Measurements from ENCODE around the gene HNRNPAB.

HNRNPAB gene

DNA sequence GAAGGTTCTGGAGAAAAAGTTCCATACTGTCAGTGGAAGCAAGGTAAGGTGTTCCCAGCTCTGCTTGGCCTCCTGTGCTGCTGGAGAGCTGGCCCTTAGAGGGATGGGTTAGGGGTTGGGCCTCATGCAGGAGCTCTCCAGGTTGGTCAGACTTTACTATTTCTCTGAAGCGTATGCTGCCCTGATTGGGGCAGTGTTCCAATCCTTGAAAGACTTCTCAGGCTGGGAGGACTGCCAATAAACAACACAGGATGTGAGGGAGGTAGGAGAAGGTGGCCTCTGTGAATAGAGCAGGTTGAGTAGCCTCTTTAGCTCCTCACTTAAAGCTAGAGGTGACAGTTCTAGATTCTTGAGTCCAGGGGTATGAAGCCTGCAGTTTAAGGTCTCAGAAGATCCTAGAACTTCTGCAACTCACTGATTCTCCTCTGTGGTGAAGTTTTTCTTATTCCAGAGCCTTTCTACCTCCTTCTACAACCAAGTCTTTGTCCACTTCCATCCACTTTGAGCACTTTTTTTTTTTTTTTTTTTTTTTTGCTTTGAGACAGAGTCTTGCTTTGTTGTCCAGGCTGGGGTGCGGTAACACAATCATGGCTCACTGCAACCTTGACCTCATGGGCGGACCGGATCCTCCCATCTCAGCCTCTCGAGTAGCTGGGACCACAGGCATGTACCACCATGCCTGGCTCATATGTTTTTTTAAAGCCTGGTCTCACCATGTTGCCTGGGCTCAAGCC, 3.0 kb downstream of the HNRNPAB start:
- no peak overlapping the region for H3K4me3 ChIP-seq (ENCODE audit: low read length)
- TF ChIP-seq, protein P1, sequence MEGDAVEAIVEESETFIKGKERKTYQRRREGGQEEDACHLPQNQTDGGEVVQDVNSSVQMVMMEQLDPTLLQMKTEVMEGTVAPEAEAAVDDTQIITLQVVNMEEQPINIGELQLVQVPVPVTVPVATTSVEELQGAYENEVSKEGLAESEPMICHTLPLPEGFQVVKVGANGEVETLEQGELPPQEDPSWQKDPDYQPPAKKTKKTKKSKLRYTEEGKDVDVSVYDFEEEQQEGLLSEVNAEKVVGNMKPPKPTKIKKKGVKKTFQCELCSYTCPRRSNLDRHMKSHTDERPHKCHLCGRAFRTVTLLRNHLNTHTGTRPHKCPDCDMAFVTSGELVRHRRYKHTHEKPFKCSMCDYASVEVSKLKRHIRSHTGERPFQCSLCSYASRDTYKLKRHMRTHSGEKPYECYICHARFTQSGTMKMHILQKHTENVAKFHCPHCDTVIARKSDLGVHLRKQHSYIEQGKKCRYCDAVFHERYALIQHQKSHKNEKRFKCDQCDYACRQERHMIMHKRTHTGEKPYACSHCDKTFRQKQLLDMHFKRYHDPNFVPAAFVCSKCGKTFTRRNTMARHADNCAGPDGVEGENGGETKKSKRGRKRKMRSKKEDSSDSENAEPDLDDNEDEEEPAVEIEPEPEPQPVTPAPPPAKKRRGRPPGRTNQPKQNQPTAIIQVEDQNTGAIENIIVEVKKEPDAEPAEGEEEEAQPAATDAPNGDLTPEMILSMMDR (IDR thresholded peaks at IDR 0.05; ENCODE audit: insufficient read depth, low read depth, low read length, missing control alignments), result no peak
- DNase-seq (ENCODE audit: low read depth), result peak; percentile 75

DNA sequence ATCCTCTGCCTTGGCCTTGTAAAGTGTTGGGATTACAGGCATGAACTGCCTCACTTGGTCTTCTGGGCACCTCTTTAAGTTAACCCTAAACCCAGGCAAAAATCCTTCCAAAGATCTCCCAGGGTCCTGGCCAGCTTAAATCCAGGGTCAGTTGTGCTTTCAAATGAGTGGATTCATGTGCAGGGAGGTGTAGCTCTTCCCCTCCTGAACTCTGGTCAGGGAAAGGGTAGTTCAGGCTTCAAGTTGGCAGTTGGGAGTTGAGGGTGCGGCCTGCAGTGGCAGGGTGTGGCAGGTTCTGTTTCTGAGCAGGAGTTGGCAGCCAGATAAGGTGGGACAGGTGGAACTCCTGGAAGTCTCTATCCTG, 3.6 kb downstream of the HNRNPAB start:
- TF ChIP-seq, protein P1 (IDR thresholded peaks at IDR 0.05; ENCODE audit: insufficient read depth, low read depth, low read length, missing control alignments), result no peak
- H3K4me3 ChIP-seq (ENCODE audit: low read length), result no peak overlapping the region
- DNase-seq (ENCODE audit: low read depth), result no peak

DNA sequence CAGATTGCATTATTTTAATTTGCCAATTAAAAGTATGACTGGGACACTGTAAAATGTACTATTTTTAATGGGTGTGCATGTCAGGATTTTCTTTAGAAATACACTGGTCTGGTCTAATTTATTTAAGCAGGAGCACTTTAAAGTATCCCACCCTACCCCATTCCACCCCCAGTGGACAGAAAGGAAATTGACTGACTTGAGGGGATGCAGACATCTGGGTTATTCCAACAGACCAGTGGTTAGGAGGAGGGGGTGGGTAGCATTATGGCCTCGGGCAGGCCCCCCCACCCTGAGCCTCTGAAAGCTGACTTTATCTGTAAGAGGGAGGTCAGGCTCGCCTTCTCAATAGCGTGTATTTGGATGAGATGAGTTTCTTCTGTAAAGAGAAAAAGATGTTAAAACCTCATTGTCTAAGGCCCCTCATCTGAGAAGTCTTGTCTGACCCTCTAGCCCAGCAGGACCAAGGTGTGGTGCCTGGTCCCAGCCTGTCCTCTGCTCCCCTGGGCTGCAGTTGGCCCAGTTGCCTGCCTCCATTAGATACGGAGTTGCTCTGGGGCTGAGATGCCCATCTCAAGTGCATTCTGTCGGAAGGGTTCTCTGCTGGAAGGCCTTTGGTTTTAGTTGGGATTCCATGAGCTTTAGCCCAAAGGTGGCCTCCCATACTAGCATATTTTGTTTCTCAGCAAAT, 4.4 kb downstream of the HNRNPAB start:
- H3K4me3 ChIP-seq (ENCODE audit: low read length), result no peak overlapping the region
- DNase-seq (ENCODE audit: low read depth), result no peak
- TF ChIP-seq, protein P1 (IDR thresholded peaks at IDR 0.05; ENCODE audit: insufficient read depth, low read depth, low read length, missing control alignments), result no peak

DNA sequence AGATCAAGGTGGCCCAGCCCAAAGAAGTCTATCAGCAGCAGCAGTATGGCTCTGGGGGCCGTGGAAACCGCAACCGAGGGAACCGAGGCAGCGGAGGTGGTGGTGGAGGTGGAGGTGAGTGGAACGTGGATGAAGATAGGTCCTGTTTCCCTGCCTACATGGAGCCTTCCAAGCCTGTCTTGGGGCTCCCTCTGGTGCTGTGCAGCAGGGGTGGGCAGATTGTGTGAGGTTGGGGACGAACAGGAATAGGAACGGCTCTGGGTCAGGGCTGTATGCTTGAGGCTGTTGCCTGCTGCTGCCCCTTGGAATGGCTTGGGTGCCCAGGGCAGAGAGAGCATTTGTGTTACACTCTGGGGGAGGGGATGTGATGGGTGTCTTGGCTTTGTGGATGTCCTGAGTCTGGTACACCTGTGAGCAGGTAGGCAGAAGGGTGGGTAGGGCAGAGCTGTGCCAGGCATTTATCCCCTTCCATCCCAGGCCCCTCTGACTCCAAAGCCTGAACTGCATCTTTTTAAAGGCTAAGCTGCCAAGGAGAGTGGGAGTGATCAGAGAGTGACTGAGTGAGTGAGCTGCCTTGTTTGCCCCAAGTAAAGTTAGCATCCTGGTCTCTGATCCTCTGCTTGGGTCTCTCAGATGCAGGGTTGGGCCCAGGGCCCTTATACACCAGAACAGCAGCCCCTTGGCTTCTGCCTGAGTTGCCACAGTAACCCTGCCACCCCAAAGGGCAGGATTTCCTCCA, 5.2 kb downstream of the HNRNPAB start:
- DNase-seq (ENCODE audit: low read depth), result no peak
- TF ChIP-seq, protein P1 (IDR thresholded peaks at IDR 0.05; ENCODE audit: insufficient read depth, low read depth, low read length, missing control alignments), result no peak
- H3K4me3 ChIP-seq (ENCODE audit: low read length), result no peak overlapping the region

DNA sequence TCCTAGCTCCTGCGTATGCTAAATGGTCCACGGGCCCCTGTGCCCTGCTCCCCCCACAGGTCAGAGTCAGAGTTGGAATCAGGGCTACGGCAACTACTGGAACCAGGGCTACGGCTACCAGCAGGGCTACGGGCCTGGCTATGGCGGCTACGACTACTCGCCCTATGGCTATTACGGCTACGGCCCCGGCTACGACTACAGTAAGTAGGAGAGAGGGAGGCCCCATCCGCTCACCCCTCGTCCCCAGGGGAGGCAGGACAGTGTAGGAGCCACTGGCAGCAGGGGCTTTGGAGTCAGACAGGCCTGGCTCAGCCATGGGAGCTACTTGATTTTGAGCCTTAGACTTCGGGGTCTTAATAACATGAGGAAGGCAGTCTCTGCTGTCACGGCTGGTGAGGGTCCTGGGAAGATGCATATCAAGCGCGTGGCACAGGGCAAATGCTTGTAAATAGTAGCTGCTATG, 5.8 kb downstream of the HNRNPAB start:
- TF ChIP-seq, protein P1 (IDR thresholded peaks at IDR 0.05; ENCODE audit: insufficient read depth, low read depth, low read length, missing control alignments), result no peak

DNA sequence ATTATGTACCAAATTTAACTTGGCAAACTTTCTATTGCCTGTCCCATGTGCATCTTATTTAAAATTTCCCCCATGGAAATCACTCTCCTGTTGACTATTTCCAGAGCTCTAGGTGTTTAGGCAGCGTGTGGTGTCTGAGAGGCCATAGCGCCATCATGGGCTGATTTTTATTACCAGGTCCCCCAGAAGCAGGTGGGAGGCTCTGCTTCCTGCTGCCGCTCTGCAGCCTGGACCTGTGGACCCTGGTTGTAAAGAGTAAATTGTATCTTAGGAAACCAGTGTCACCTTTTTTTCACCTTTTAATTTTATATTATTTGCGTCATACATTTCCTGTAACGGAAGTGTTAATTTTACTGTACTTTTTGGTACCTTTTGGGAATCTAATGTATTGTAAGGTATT, 6.4 kb downstream of the HNRNPAB start:
- H3K4me3 ChIP-seq (ENCODE audit: low read length), result no peak overlapping the region
- TF ChIP-seq, protein P1 (IDR thresholded peaks at IDR 0.05; ENCODE audit: insufficient read depth, low read depth, low read length, missing control alignments), result no peak
- DNase-seq (ENCODE audit: low read depth), result no peak

More for the DNA sequence above, 5.8 kb downstream of the HNRNPAB start:
- H3K4me3 ChIP-seq (ENCODE audit: low read length), result no peak overlapping the region
- no peak for DNase-seq (ENCODE audit: low read depth)
